ENCODE measurements around the gene RIC8B. TPM values are rescaled to one million over a fixed set of nuclear protein-coding genes. Genes with fewer than 3 reads are reported as not detected.
A peak's percentile ranks its signal among the peaks of the same experiment; 100 is the strongest.

RIC8B gene
- total and polyA plus RNA-seq, 2 of the 13 experiments (the other 11 are each of a cell fraction or from before 2014, with no cell fraction given) = 5.1 to 7.5 TPM

DNA sequence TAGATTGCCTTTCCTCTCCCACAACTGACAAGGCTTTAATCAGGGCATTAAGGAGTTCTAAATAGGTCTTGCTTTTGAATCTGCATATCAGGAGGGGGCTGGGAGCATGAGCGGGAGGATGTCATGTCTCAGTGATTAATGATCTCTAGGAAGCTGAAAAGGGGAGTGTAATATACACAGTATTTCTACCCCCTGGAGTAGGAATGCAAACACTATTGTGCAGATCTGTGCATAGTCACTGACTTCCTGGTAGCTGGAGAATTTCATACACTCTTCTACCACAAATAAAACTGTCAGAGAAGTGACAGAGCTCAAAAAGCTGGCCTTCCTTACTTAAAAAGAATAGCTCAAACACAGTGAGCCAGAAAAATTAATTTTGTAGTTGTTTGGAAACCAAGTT is 65.8 kb downstream of the RIC8B start:
- intact Hi-C loops (cut with micrococcal nuclease; ENCODE audit: unreplicated experiment) = loop anchor here (2.0 to 10.0 kb wide), 2 partner anchors 81 to 485 kb away; partner anchors contain the start of gene POLR3B
- Histone ChIP-seq H3K4me1 (ENCODE audit: insufficient read depth, low read length) (peaks cover 26% of the 10 kb centered on the region), H4K20me1 (ENCODE audit: insufficient read depth, low read length) (no peaks in the 10 kb centered on the region), H3K4me2 (ENCODE audit: low read depth, low read length) (no peak overlapping the region), H2AFZ (ENCODE audit: low read length) (no peak overlapping the region), H3K36me3 (replicated peaks in 1 of 2; ENCODE audit: control insufficient read depth in 1 of 2, insufficient read depth in 2 of 2, low read length in 2 of 2) (peaks cover 2 to 13% of the 10 kb centered on the region in 2 experiments; a peak in 4 of 5 replicates), H3K79me2 (ENCODE audit: insufficient read depth, low read length) (no peaks in the 10 kb centered on the region), H3K27me3 (ENCODE audit: control insufficient read depth in 1 of 2, insufficient read depth in 2 of 2, low read length in 2 of 2) (no peaks in the 10 kb centered on the region), H3K4me3 (replicated peaks in 1 of 3; ENCODE audit: insufficient read depth in 1 of 3, low read depth in 2 of 3, low read length in 3 of 3) (no peak overlapping the region), H3K27ac (ENCODE audit: extremely low read length, insufficient read depth, low read length) (peak overlapping the region; percentile 25), H3K9me3 (ENCODE audit: low read length) (no peaks in the 10 kb centered on the region), H3K9ac (ENCODE audit: insufficient read depth, low read depth, low read length) (no peak overlapping the region)
- POLR2A ChIA-PET = no interaction called here
- CTCF ChIA-PET (ENCODE audit: low intra/inter-chr PET ratio, low total read pairs) = no interaction called here
- in situ Hi-C loops (cut with HindIII; ENCODE audit: extremely low pct_ligation_motif_present, low pct_unique_long_range_greater_than_20kb) = loop anchor here (10.0 kb wide), 1 partner anchor 455 kb away; no protein-coding TSS in a partner anchor
- no TSS peak for BruUV-seq (replicated peaks)
- FAIRE-seq = no peak
- ATAC-seq = peak; percentile 89
- 63% methylated on average over 1 of the region's 1 CpG for WGBS (ENCODE audit: low lambda C conversion rate)
- DNase-seq (ENCODE audit: low spot score) = peak; percentile 65
- TF ChIP-seq FOSL1 (CRISPR knock-in tag; IDR thresholded peaks at IDR 0.05; ENCODE audit: borderline replicate concordance) = no peak
- no peak for TF ChIP-seq ZNF605 (CRISPR knock-in tag; IDR thresholded peaks at IDR 0.05)
- TF ChIP-seq, protein P1, sequence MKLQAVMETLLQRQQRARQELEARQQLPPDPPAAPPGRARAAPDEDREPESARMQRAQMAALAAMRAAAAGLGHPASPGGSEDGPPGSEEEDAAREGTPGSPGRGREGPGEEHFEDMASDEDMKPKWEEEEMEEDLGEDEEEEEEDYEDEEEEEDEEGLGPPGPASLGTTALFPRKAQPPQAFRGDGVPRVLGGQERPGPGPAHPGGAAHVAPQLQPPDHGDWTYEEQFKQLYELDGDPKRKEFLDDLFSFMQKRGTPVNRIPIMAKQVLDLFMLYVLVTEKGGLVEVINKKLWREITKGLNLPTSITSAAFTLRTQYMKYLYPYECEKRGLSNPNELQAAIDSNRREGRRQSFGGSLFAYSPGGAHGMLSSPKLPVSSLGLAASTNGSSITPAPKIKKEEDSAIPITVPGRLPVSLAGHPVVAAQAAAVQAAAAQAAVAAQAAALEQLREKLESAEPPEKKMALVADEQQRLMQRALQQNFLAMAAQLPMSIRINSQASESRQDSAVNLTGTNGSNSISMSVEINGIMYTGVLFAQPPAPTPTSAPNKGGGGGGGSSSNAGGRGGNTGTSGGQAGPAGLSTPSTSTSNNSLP (IDR thresholded peaks at IDR 0.05; ENCODE audit: low read depth, low read length) = peak; percentile 10; the same call in 1 of the 2 replicates
- TF ChIP-seq ZNF567 (CRISPR knock-in tag; IDR thresholded peaks at IDR 0.05; ENCODE audit: borderline replicate concordance) = no peak
- peak; percentile 43; the same call in 1 of the 2 replicates for TF ChIP-seq MEIS2 (CRISPR knock-in tag; IDR thresholded peaks at IDR 0.05)
- peak; percentile 49 for TF ChIP-seq TEAD3 (CRISPR knock-in tag; optimal IDR thresholded peaks at IDR 0.05; ENCODE audit: borderline replicate concordance)
- TF ChIP-seq, protein P2, sequence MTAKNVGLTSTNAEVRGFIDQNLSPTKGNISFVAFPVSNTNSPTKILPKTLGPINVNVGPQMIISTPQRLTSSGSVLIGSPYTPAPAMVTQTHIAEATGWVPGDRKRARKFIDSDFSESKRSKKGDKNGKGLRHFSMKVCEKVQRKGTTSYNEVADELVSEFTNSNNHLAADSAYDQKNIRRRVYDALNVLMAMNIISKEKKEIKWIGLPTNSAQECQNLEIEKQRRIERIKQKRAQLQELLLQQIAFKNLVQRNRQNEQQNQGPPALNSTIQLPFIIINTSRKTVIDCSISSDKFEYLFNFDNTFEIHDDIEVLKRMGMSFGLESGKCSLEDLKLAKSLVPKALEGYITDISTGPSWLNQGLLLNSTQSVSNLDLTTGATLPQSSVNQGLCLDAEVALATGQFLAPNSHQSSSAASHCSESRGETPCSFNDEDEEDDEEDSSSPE (CRISPR knock-in tag; IDR thresholded peaks at IDR 0.05) = no peak
- no peak for TF ChIP-seq BHLHE40 (IDR thresholded peaks at IDR 0.05; ENCODE audit: low read length)
- TF ChIP-seq ZFP41 (CRISPR knock-in tag; IDR thresholded peaks at IDR 0.05; ENCODE audit: borderline replicate concordance) = no peak
- TF ChIP-seq ZNF615 (CRISPR knock-in tag; IDR thresholded peaks at IDR 0.05; ENCODE audit: borderline replicate concordance) = no peak
- no peak for TF ChIP-seq HNF4A (CRISPR knock-in tag; IDR thresholded peaks at IDR 0.05)
- no peak for TF ChIP-seq ZNF773 (CRISPR knock-in tag; IDR thresholded peaks at IDR 0.05; ENCODE audit: borderline replicate concordance)
- TF ChIP-seq KAT2B (IDR thresholded peaks at IDR 0.05; ENCODE audit: borderline replicate concordance, low read depth, low read length) = no peak
- TF ChIP-seq, protein P3, sequence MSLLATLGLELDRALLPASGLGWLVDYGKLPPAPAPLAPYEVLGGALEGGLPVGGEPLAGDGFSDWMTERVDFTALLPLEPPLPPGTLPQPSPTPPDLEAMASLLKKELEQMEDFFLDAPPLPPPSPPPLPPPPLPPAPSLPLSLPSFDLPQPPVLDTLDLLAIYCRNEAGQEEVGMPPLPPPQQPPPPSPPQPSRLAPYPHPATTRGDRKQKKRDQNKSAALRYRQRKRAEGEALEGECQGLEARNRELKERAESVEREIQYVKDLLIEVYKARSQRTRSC (CRISPR knock-in tag; IDR thresholded peaks at IDR 0.05; ENCODE audit: low read depth) = no peak
- TF ChIP-seq, protein P4, sequence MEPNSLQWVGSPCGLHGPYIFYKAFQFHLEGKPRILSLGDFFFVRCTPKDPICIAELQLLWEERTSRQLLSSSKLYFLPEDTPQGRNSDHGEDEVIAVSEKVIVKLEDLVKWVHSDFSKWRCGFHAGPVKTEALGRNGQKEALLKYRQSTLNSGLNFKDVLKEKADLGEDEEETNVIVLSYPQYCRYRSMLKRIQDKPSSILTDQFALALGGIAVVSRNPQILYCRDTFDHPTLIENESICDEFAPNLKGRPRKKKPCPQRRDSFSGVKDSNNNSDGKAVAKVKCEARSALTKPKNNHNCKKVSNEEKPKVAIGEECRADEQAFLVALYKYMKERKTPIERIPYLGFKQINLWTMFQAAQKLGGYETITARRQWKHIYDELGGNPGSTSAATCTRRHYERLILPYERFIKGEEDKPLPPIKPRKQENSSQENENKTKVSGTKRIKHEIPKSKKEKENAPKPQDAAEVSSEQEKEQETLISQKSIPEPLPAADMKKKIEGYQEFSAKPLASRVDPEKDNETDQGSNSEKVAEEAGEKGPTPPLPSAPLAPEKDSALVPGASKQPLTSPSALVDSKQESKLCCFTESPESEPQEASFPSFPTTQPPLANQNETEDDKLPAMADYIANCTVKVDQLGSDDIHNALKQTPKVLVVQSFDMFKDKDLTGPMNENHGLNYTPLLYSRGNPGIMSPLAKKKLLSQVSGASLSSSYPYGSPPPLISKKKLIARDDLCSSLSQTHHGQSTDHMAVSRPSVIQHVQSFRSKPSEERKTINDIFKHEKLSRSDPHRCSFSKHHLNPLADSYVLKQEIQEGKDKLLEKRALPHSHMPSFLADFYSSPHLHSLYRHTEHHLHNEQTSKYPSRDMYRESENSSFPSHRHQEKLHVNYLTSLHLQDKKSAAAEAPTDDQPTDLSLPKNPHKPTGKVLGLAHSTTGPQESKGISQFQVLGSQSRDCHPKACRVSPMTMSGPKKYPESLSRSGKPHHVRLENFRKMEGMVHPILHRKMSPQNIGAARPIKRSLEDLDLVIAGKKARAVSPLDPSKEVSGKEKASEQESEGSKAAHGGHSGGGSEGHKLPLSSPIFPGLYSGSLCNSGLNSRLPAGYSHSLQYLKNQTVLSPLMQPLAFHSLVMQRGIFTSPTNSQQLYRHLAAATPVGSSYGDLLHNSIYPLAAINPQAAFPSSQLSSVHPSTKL (CRISPR knock-in tag; IDR thresholded peaks at IDR 0.05) = peak; percentile 10; the same call in 1 of the 2 replicates

Measured in HepG2 (cell line).